Transverse colon (tissue), 4 donors: Measurements from ENCODE around the gene ZNF407. TPM values are rescaled to one million over a fixed set of nuclear protein-coding genes. Genes with fewer than 3 reads are reported as not detected.

Experiments
- DNase-seq: peaks from one replicate; pipeline ENCODE4 v3.0.0-alpha.2; 2019
- H3K27ac ChIP-seq, 4 donors: fragments of 200-600 bp; sonication (generic); 2 replicates each; pipeline ENCODE4 v1.5.1; 2016 to 2018; ENCODE audit warnings: inconsistent platforms in 4 of 4
- H3K27me3 ChIP-seq: fragments of 200-600 bp; sonication (generic); 2 replicates; pipeline ENCODE4 v1.5.1; 2017; ENCODE audit warnings: inconsistent platforms
- H3K36me3 ChIP-seq, 4 donors: fragments of 200-600 bp; sonication (generic); 2 replicates each; pipeline ENCODE4 v1.5.1; 2017 to 2019; ENCODE audit warnings: inconsistent platforms in 4 of 4
- H3K4me1 ChIP-seq, 4 donors: fragments of 200-600 bp; sonication (generic); 2 replicates each; pipeline ENCODE4 v1.5.1; 2017 to 2020; ENCODE audit warnings: inconsistent platforms in 4 of 4
- H3K4me3 ChIP-seq, 4 donors: fragments of 200-600 bp; sonication (generic); 1 replicate in 1 of 4; 2 replicates in 3 of 4; pipeline versions ENCODE4 v1.5.1 to v1.6.1; 2017 to 2019; ENCODE audit warnings: inconsistent platforms in 4 of 4
- H3K9me3 ChIP-seq, 2 donors: fragments of 200-600 bp; sonication (generic); 2 replicates each; pipeline ENCODE4 v1.5.1; 2017 to 2019; ENCODE audit warnings: inconsistent platforms in 2 of 2
- EP300 ChIP-seq: sonication (generic); formaldehyde crosslinking; IDR thresholded peaks from one replicate; pipeline ENCODE4 v1.6.1; 2017; ENCODE audit warnings: antibody characterized with exemption, low read depth
- POLR2A ChIP-seq: fragments of 450-650 bp; IDR thresholded peaks from one replicate; pipeline ENCODE4 v1.6.1; 2016; ENCODE audit warnings: antibody characterized with exemption, mild to moderate bottlenecking, moderate library complexity
- POLR2AphosphoS5 ChIP-seq, 3 donors: sonication (generic); formaldehyde crosslinking; IDR thresholded peaks; one replicate each; pipeline ENCODE4 v1.6.1; 2016; ENCODE audit warnings: antibody characterized with exemption in 3 of 3
- WGBS, 2 donors: methylation state at CpG; one replicate each; pipeline ENCODE4 v1.1.5; 2018; ENCODE audit warnings: low coverage in 1 of 2; 5-methylcytosine and 5-hydroxymethylcytosine counted together
- in situ Hi-C, 4 donors: fragments of 200-750 bp; cut with MboI; loops; one replicate each; pipeline versions ENCODE4 v1.15.0 to v1.15.1; 2017; ENCODE audit warnings: low sequenced_read_pairs in 3 of 4, low pct_ligation_motif_present in 1 of 4, low pct_unique_long_range_greater_than_20kb in 1 of 4
- intact Hi-C: fragments of 100-400 bp; cut with DNase I; formaldehyde crosslinking; loops from one replicate; pipeline ENCODE4 v1.15.1; 2023; ENCODE audit warnings: low total_unique reads
- total RNA-seq, 4 donors: library from RNA; depleted of rRNA; stranded (reverse); fragments of >200 nt; gene quantifications; one replicate each; pipeline ENCODE4 v1.1.0, GENCODE V29; 2016
- TF ChIP-seq, protein P1 (sequence below), 5 experiments: fragments of 200-600 bp in 3 of 5; fragments of 450-650 bp in 2 of 5; sonication (generic) in 3 of 5; IDR thresholded peaks; 1 replicate in 2 of 5; 2 replicates in 3 of 5; pipeline ENCODE4 v1.5.1; 2016 to 2017; ENCODE audit warnings: antibody characterized with exemption in 5 of 5, inconsistent platforms in 3 of 5, mild to moderate bottlenecking in 2 of 5, moderate library complexity in 1 of 5

Gene ZNF407
- total RNA-seq, 4 donors from 2014 or later: 13.5 to 24.1 (median 20.1) TPM

DNA sequence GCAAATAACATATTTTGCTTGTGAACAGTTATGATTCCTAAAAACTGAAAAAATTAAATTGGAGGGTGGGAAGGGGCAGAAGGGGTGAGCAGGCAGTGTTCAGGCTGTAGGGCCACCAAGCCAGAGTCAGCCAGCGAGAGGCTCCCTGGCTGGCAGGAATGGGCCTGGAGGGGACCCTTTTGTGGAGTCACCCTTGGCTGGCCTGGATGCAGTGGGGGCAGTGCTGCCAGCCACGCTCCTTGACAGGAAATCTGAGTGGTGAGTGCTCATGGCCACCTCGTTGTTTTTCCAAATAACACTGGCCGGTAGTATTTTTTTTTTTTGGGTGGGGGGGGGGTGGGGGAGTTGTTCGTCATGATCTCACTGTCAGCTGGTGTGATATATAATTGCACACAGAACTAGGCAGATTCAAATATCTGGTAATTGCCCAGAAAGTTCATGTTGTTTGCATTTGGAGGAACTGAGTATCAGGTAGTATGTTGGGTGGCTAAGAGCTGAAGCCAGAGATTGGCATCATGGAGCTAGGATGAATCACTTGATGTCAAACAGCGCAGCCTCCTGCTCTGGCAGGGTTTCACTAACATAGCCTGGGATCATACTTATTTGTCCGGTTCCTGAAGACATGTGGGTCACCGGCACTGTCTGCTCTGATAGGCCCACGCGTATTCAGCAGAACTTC is 451.2 kb downstream of the ZNF407 start:
- Histone ChIP-seq H3K4me1 (no peaks in the 10 kb centered on the region), H3K9me3 (no peaks in the 10 kb centered on the region), H3K36me3 (no peaks in the 10 kb centered on the region), H3K27me3 (no peaks in the 10 kb centered on the region), H3K4me3 (no peak overlapping the region), H3K27ac (no peak overlapping the region)
- in situ Hi-C loops (no loop called here), intact Hi-C loops (no loop called here)
- DNase-seq: no peak
- TF ChIP-seq POLR2A (no peak), POLR2AphosphoS5 (IDR thresholded peaks at IDR 0.05) (no peak), EP300 (no peak)
- TF ChIP-seq, protein P1, sequence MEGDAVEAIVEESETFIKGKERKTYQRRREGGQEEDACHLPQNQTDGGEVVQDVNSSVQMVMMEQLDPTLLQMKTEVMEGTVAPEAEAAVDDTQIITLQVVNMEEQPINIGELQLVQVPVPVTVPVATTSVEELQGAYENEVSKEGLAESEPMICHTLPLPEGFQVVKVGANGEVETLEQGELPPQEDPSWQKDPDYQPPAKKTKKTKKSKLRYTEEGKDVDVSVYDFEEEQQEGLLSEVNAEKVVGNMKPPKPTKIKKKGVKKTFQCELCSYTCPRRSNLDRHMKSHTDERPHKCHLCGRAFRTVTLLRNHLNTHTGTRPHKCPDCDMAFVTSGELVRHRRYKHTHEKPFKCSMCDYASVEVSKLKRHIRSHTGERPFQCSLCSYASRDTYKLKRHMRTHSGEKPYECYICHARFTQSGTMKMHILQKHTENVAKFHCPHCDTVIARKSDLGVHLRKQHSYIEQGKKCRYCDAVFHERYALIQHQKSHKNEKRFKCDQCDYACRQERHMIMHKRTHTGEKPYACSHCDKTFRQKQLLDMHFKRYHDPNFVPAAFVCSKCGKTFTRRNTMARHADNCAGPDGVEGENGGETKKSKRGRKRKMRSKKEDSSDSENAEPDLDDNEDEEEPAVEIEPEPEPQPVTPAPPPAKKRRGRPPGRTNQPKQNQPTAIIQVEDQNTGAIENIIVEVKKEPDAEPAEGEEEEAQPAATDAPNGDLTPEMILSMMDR (IDR thresholded peaks at IDR 0.05): no peak
- WGBS, 2 donors: 64 to 92% methylated on average over 3 to 10 of the region's 10 CpGs

DNA sequence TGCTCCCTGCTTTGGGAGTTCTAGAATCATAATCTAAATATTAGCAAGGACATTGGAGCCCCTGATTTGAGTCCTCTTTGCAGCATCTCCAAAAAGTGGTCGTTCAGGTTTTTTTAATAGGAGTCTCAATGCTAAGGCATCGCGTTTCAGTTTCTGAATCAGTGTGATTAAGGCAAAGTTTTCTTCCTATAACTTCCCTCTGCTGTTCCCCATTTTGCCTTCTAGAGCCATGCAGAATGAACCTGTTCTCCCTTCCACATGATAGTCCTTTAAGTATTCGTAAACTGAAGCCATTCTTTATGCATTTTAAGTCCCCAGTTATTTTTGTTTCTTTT is 451.8 kb downstream of the ZNF407 start:
- TF ChIP-seq, protein P1 (IDR thresholded peaks at IDR 0.05): no peak
- H3K36me3 ChIP-seq: no peaks in the 10 kb centered on the region
- no peaks in the 10 kb centered on the region for H3K4me1 ChIP-seq
- intact Hi-C loops (no loop called here), in situ Hi-C loops (no loop called here)
- no peak for DNase-seq
- no peaks in the 10 kb centered on the region for H3K9me3 ChIP-seq
- no peaks in the 10 kb centered on the region for H3K27me3 ChIP-seq
- WGBS, 2 donors: 91 to 95% methylated on average over 4 of the region's 4 CpGs
- H3K4me3 ChIP-seq: no peak overlapping the region
- H3K27ac ChIP-seq: no peak overlapping the region

DNA sequence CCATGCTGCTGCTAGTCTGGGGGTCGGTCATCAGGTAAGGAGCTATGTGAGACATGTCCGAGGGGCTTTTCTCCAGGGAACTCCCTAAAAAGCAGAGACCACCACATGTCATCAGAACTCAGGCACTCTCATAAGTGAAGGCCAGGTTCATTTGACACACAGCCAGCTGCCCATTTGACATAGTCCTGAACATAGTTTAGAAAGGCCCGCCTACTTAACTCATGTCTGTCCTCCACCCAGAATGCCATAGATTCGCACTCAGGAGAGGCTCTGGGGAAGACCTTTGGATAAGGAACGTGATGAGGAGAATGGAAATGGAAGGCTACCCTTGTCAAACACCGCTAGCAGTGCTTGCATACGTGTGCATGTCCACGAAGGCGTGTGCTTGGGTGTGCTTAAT is 454.1 kb downstream of the ZNF407 start:
- no peaks in the 10 kb centered on the region for H3K4me1 ChIP-seq
- H3K27ac ChIP-seq: no peak overlapping the region
- no peak for TF ChIP-seq POLR2AphosphoS5 (IDR thresholded peaks at IDR 0.05)
- no peak for TF ChIP-seq EP300
- TF ChIP-seq, protein P1 (IDR thresholded peaks at IDR 0.05): no peak
- TF ChIP-seq POLR2A: no peak
- H3K9me3 ChIP-seq: no peaks in the 10 kb centered on the region
- WGBS, 2 donors: 88 to 93% methylated on average over 3 to 9 of the region's 9 CpGs
- DNase-seq: no peak
- no peaks in the 10 kb centered on the region for H3K27me3 ChIP-seq
- intact Hi-C loops: no loop called here
- H3K36me3 ChIP-seq: no peaks in the 10 kb centered on the region
- in situ Hi-C loops: no loop called here
- no peak overlapping the region for H3K4me3 ChIP-seq

DNA sequence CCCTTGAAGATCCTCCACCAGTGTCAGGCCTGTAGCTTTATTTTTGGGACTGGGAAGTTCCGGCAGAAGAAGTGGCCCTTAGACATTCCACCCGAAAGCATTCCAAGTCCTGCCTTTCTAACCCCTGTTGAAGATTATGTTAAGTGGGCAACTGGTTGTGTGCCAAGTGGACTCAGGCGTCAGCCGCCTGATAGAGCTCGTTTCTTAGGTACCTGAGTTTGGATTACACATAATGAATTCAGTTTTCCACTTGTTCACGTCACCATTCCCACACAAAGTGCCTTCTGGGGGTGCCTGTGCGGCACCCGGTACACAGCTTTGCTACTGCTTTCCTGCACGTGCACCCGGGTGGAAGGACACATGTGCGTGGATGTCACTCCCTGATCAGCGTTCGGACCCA is 454.8 kb downstream of the ZNF407 start:
- Histone ChIP-seq H3K4me1 (no peaks in the 10 kb centered on the region), H3K27me3 (no peaks in the 10 kb centered on the region), H3K9me3 (no peaks in the 10 kb centered on the region), H3K36me3 (no peaks in the 10 kb centered on the region), H3K27ac (no peak overlapping the region), H3K4me3 (no peak overlapping the region)
- 92% methylated on average over 13 of the region's 13 CpGs; no CpG with 5 or more reads in 1 of the 2 donors for WGBS, 2 donors
- DNase-seq: no peak
- intact Hi-C loops: no loop called here
- TF ChIP-seq POLR2AphosphoS5 (IDR thresholded peaks at IDR 0.05): no peak
- TF ChIP-seq, protein P1 (IDR thresholded peaks at IDR 0.05): no peak
- no peak for TF ChIP-seq POLR2A
- in situ Hi-C loops: no loop called here
